GM21737 (cell line): ENCODE results near the gene BRME1.

Experiments used
- ATAC-seq: cut with Tn5 transposase; IDR thresholded peaks from one replicate; pipeline ENCODE4 v1.9.1; 2021; ENCODE audit warnings: mild to moderate bottlenecking, moderate library complexity; ENCODE audit not compliant: unreplicated experiment

BRME1 gene

GRCh38 chr19:13834244-13835069 is 71.5 kb downstream of the BRME1 start:
- ATAC-seq, result no peak

GRCh38 chr19:13833330-13834243 is 72.3 kb downstream of the BRME1 start:
- peak; percentile 63 for ATAC-seq
